Osteoblast (primary cell): Measurements from ENCODE around the gene NFIC. TPM values are rescaled to one million over a fixed set of nuclear protein-coding genes. Genes with fewer than 3 reads are reported as not detected.
A peak's percentile ranks its signal among the peaks of the same experiment; 100 is the strongest.
"Not testable (repeated sequence)": the region's sequence is repeated elsewhere in the genome, so short reads cannot be mapped to it uniquely, and the experiment has no call there.

Experiments
- DNase-seq: peaks from one replicate; pipeline ENCODE4 v3.0.0; 2011; ENCODE audit warnings: low spot score, mixed read lengths; ENCODE audit not compliant: insufficient read length; ENCODE audit errors: missing footprints
- H2AFZ ChIP-seq: 2 replicates; pipeline ENCODE4 v1.6.0; 2011; ENCODE audit warnings: mild to moderate bottlenecking, low read length
- H3K27ac ChIP-seq: 2 replicates; pipeline ENCODE4 v1.5.1; 2011; ENCODE audit warnings: mild to moderate bottlenecking, low read depth, low read length, moderate library complexity
- H3K27me3 ChIP-seq: 2 replicates; pipeline ENCODE4 v1.6.0; 2012; ENCODE audit warnings: mild to moderate bottlenecking, control low read depth, inconsistent platforms, low read length, moderate library complexity; ENCODE audit not compliant: insufficient read depth
- H3K36me3 ChIP-seq: 2 replicates; pipeline ENCODE4 v1.5.1; 2011; ENCODE audit warnings: mild to moderate bottlenecking, low read length, control low read depth, moderate library complexity; ENCODE audit not compliant: insufficient read depth
- H3K4me1 ChIP-seq: 2 replicates; pipeline ENCODE4 v1.5.1; 2011; ENCODE audit warnings: mild to moderate bottlenecking, low read length, control low read depth, moderate library complexity; ENCODE audit not compliant: insufficient read depth
- H3K4me2 ChIP-seq: 2 replicates; pipeline ENCODE4 v1.6.0; 2011; ENCODE audit warnings: mild to moderate bottlenecking, low read length; ENCODE audit not compliant: insufficient read depth
- H3K4me3 ChIP-seq: fragments of 200-600 bp; sonication (generic); 3 replicates; pipeline ENCODE4 v1.5.1; 2012; ENCODE audit warnings: mild to moderate bottlenecking, low read length, inconsistent platforms; ENCODE audit not compliant: insufficient read depth
- H3K79me2 ChIP-seq: 2 replicates; pipeline ENCODE4 v1.6.0; 2012; ENCODE audit warnings: mild to moderate bottlenecking, low read length, control low read depth, inconsistent platforms; ENCODE audit not compliant: insufficient read depth
- H3K9me3 ChIP-seq: 2 replicates; pipeline ENCODE4 v1.5.1; 2011; ENCODE audit warnings: low read depth, low read length, control low read depth
- H4K20me1 ChIP-seq: 2 replicates; pipeline ENCODE4 v1.6.0; 2012; ENCODE audit warnings: mild to moderate bottlenecking, low read length, control low read depth; ENCODE audit not compliant: insufficient read depth
- total RNA-seq: library from RNA; depleted of rRNA; stranded (reverse); fragments of >200 nt; gene quantifications from 2 replicates; pipeline ENCODE4 v1.2.3, GENCODE V29; 2012
- TF ChIP-seq, protein P1 (sequence below): IDR thresholded peaks from 2 replicates; pipeline ENCODE4 v1.5.1; 2011; ENCODE audit warnings: mild to moderate bottlenecking, low read depth, low read length, moderate library complexity; ENCODE audit errors: extremely low read depth

Gene NFIC
- total RNA-seq, 1 donor, result 61.2 TPM

DNA sequence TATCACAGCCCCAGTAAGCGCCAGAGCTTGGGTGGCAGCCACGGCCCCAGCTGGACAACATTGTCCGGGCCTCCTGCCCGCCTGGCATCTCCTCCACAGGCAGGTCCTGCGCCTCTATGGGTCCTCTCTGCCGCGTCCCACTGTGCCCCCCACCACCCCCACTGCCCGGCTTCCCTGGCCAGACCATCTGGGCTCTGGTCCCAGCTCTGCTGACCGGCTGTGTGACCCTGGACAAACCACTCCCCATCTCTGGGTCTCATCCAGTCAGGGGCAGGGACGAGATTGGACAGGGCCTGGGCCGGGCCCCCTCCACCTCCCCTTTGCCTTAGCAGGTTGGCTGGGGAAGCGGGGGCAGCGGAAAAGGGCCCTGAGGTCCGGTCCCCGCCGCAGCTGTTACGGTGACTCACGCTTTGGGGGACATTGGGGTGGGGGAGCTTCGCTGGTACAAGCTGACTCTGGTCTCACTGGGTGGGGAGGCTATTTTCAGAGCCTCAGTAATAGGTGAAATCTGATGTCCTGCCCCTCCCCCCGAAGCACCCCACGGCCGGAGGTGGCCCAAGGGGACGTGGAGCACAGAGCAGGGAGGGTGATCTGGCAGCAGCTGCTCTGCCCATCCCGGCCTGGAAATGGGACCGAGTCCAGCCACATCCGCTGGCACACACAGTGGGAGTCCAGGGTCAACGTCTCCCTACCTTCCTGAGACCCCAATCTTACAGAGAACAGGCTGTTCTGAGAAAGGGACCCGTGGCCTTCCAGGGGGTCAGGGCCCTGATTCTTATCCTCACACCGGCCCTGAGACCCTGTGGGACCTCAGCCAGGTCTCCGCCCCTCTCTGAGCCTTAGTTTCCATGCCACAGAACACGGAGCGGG is 9.1 kb downstream of the NFIC start:
- Histone ChIP-seq H4K20me1 (peaks cover 63% of the 10 kb centered on the region), H3K27ac (peak overlapping the region; percentile 52)

DNA sequence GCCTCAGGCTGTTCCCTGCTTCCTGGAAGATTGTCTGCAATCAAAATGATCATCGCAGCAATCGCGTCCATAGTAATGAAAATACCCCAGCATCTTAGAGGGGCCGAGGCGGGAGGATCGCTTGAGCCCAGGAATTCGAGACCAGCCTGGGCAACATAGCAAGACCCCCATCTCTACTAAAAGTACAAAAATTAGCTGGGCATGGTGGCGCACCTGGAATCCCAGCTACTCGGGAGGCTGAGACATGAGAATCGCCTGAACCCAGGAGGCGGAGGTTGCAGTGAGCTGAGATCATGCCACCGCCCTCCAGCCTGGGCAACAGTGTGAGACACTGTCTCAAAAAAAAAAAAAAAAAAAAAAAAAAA is 9.7 kb downstream of the NFIC start:
- not testable (repeated sequence) for H3K4me2 ChIP-seq, H2AFZ ChIP-seq, H3K27ac ChIP-seq, H3K36me3 ChIP-seq, H3K27me3 ChIP-seq, DNase-seq, H3K9me3 ChIP-seq, H3K4me3 ChIP-seq
- H3K4me1 ChIP-seq, result peaks cover 25% of the 10 kb centered on the region
- peaks cover 87% of the 10 kb centered on the region for H3K79me2 ChIP-seq
- H4K20me1 ChIP-seq, result peaks cover 63% of the 10 kb centered on the region

More for the DNA sequence above, 9.1 kb downstream of the NFIC start:
- Histone ChIP-seq H3K4me2 (peak overlapping the region; percentile 57), H3K79me2 (peaks cover 87% of the 10 kb centered on the region), H3K9me3 (no peaks in the 10 kb centered on the region), H3K4me3 (peak overlapping the region; percentile 22), H2AFZ (no peak overlapping the region), H3K27me3 (no peaks in the 10 kb centered on the region), H3K36me3 (peaks cover 8% of the 10 kb centered on the region), H3K4me1 (peaks cover 27% of the 10 kb centered on the region)
- TF ChIP-seq, protein P1, sequence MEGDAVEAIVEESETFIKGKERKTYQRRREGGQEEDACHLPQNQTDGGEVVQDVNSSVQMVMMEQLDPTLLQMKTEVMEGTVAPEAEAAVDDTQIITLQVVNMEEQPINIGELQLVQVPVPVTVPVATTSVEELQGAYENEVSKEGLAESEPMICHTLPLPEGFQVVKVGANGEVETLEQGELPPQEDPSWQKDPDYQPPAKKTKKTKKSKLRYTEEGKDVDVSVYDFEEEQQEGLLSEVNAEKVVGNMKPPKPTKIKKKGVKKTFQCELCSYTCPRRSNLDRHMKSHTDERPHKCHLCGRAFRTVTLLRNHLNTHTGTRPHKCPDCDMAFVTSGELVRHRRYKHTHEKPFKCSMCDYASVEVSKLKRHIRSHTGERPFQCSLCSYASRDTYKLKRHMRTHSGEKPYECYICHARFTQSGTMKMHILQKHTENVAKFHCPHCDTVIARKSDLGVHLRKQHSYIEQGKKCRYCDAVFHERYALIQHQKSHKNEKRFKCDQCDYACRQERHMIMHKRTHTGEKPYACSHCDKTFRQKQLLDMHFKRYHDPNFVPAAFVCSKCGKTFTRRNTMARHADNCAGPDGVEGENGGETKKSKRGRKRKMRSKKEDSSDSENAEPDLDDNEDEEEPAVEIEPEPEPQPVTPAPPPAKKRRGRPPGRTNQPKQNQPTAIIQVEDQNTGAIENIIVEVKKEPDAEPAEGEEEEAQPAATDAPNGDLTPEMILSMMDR, result no peak
- peak; percentile 95 for DNase-seq

DNA sequence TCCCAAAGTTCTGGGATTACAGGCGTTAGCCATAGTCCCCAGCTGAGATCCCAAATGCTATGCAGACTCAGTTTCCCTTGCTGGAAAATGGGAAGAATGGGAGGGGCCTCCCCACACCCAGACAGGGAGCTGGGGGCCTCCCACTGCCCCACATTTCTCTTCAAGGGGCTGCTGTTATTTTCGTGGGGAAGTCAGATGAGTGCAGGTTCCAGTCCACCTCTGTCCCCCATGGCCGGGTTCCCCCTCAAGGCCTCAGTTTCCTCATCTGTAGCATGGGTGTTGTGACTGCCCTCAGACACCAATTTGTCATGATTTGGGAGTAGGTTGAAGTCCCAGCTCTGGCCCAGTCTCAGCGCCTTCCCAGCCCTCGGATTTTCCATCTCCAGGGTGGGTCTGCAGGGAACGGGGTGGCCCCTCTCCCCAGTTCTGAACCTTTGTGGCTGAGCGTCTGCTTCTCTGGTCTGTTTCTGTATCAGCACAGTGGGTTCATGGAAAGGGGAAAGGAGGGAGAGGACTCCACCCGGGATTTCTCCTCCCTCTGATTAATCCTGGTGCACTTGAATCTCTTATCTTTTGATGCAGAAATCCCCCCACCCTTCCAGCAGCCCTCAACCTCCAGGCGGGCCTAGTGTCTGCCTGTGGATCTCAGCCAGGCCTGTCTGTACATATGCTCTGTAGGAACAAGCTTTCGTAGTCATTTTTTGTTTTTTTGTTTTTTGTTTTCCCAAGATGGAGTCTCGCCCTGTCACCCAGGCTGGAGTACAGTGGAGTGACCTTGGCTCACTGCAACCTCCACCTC is 12.2 kb downstream of the NFIC start:
- Histone ChIP-seq H3K27me3 (no peaks in the 10 kb centered on the region), H3K4me2 (no peak overlapping the region), H3K9me3 (no peaks in the 10 kb centered on the region), H3K27ac (peak overlapping the region; percentile 12), H3K4me1 (peaks cover 30% of the 10 kb centered on the region), H3K36me3 (peaks cover 28% of the 10 kb centered on the region), H3K79me2 (peaks cover 87% of the 10 kb centered on the region), H4K20me1 (peaks cover 67% of the 10 kb centered on the region), H2AFZ (no peak overlapping the region), H3K4me3 (no peak overlapping the region)
- TF ChIP-seq, protein P1, result no peak
- DNase-seq, result peak; percentile 70

DNA sequence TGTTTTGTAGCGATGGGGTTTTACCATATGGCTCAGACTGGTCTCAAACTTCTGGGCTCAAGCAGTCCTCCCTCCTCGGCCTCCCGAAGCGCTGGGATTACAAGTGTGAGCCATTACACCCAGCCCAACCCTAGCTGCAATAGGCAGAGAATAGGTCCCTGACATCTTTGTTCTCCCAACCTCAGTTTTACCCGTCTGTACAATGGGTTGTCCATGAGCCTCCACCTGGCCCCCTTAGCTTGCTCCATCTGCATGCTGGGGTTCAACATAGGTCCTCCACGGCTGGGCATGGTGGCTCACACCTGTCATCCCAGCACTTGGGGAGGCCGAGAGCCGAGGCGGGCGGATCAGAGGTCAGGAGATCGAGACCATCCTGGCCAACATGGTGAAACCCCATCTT is 14.4 kb downstream of the NFIC start:
- Histone ChIP-seq H3K27me3 (no peaks in the 10 kb centered on the region), H3K4me1 (peaks cover 19% of the 10 kb centered on the region), H3K79me2 (peaks cover 87% of the 10 kb centered on the region), H3K9me3 (no peaks in the 10 kb centered on the region), H3K36me3 (peaks cover 23% of the 10 kb centered on the region), H3K4me2 (no peak overlapping the region), H2AFZ (no peak overlapping the region), H3K4me3 (no peak overlapping the region), H3K27ac (no peak overlapping the region), H4K20me1 (peaks cover 60% of the 10 kb centered on the region)
- DNase-seq, result no peak
- TF ChIP-seq, protein P1, result no peak
